Esophagus squamous epithelium (tissue), 5 donors: ENCODE results near the gene PFKFB3. TPM values are rescaled to one million over a fixed set of nuclear protein-coding genes. Genes with fewer than 3 reads are reported as not detected.

ENCODE experiments used
- DNase-seq: peaks from one replicate; lab custom pipeline; 2025; lab: John Stamatoyannopoulos, UW
- H3K27ac ChIP-seq, 4 donors: fragments of 200-600 bp; sonication (generic); one replicate each; pipeline ENCODE4 v1.5.1; 2016 to 2019; ENCODE audit warnings: mild to moderate bottlenecking in 1 of 4
- H3K27me3 ChIP-seq, 4 donors: fragments of 200-600 bp; sonication (generic); 1 replicate in 3 of 4; 2 replicates in 1 of 4; pipeline versions ENCODE4 v1.5.1 to v1.6.0; 2017 to 2021; ENCODE audit warnings: antibody characterized with exemption in 1 of 4
- H3K36me3 ChIP-seq, 3 donors: fragments of 200-600 bp; sonication (generic); one replicate each; pipeline ENCODE4 v1.5.1; 2016 to 2019
- H3K4me1 ChIP-seq, 3 donors: fragments of 200-600 bp; sonication (generic); one replicate each; pipeline ENCODE4 v1.5.1; 2017 to 2019
- H3K4me3 ChIP-seq, 4 donors: fragments of 200-600 bp; sonication (generic); 1 replicate in 3 of 4; 2 replicates in 1 of 4; pipeline ENCODE4 v1.5.1; 2016 to 2019; ENCODE audit warnings: mild to moderate bottlenecking in 2 of 4, moderate library complexity in 1 of 4
- H3K9me3 ChIP-seq, 3 donors: fragments of 200-600 bp; sonication (generic); one replicate each; pipeline ENCODE4 v1.5.1; 2016 to 2019
- CTCF ChIP-seq, 6 experiments: fragments of 450-650 bp in 4 of 6; fragments of 200-600 bp in 2 of 6; sonication (generic) in 2 of 6; IDR thresholded peaks; one replicate each; pipeline ENCODE4 v1.5.1; 2016 to 2019; ENCODE audit warnings: antibody characterized with exemption in 6 of 6, mild to moderate bottlenecking in 4 of 6, moderate library complexity in 4 of 6
- POLR2A ChIP-seq, 4 donors: fragments of 450-650 bp; IDR thresholded peaks; one replicate each; pipeline ENCODE4 v1.6.1; 2017; ENCODE audit warnings: antibody characterized with exemption in 4 of 4, mild to moderate bottlenecking in 4 of 4, moderate library complexity in 3 of 4
- WGBS, 2 donors: methylation state at CpG; one replicate each; pipeline ENCODE4 v1.1.5; 2018; 5-methylcytosine and 5-hydroxymethylcytosine counted together
- intact Hi-C: fragments of 100-400 bp; cut with DNase I; formaldehyde crosslinking; loops from one replicate; pipeline ENCODE4 v1.15.0; 2022
- small RNA-seq, 4 donors: library from RNA; depleted of rRNA; stranded (forward); fragments of <200 nt; gene quantifications; one replicate each; pipeline ENCODE3, GENCODE V24; 2016
- total RNA-seq, 4 donors: library from RNA; depleted of rRNA; stranded (reverse); fragments of >200 nt; gene quantifications; one replicate each; pipeline ENCODE4 v1.1.0, GENCODE V29; 2016
- donor health status: DM: yes; HTN: yes; CAD: no.

PFKFB3 gene
- total RNA-seq, 4 donors from 2014 or later = 17.1 to 37.8 (median 26.2) TPM

GRCh38 chr10:6299743-6300105, 97.0 kb downstream of the PFKFB3 start:
- Histone ChIP-seq H3K36me3 (no peaks in the 10 kb centered on the region), H3K9me3 (no peaks in the 10 kb centered on the region), H3K4me1 (peaks cover 33 to 63% (median 35%) of the 10 kb centered on the region in 3 donors), H3K27me3 (no peaks in the 10 kb centered on the region), H3K4me3 (no peak overlapping the region), H3K27ac (peak overlapping the region in 3 of 4 donors; percentile 45 to 80 (median 65))
- TF ChIP-seq POLR2A (IDR thresholded peaks at IDR 0.05) = no peak
- TF ChIP-seq CTCF (IDR thresholded peaks at IDR 0.05) = no peak
- 94 to 100% methylated on average over 2 of the region's 2 CpGs for WGBS, 2 donors
- intact Hi-C loops = no loop called here
- no peak for DNase-seq

GRCh38 chr10:6300106-6300783, 97.5 kb downstream of the PFKFB3 start:
- DNase-seq = no peak

GRCh38 chr10:6300784-6301460, 98.2 kb downstream of the PFKFB3 start:
- H3K27ac ChIP-seq = peak overlapping the region; percentile 45 to 80 (median 64)
- WGBS, 2 donors = 86 to 90% methylated on average over 1 to 4 of the region's 5 CpGs
- no peak overlapping the region for H3K4me3 ChIP-seq
- intact Hi-C loops = no loop called here
- H3K36me3 ChIP-seq = no peaks in the 10 kb centered on the region
- no peaks in the 10 kb centered on the region for H3K27me3 ChIP-seq
- H3K4me1 ChIP-seq = peaks cover 32 to 57% (median 33%) of the 10 kb centered on the region in 3 donors
- TF ChIP-seq CTCF (IDR thresholded peaks at IDR 0.05) = no peak
- TF ChIP-seq POLR2A (IDR thresholded peaks at IDR 0.05) = no peak
- H3K9me3 ChIP-seq = no peaks in the 10 kb centered on the region
- no peak for DNase-seq

More at GRCh38 chr10:6300106-6300783, 97.5 kb downstream of the PFKFB3 start:
- Histone ChIP-seq H3K36me3 (no peaks in the 10 kb centered on the region), H3K27me3 (no peaks in the 10 kb centered on the region), H3K27ac (peak overlapping the region; percentile 45 to 80 (median 64)), H3K4me1 (peaks cover 33 to 63% (median 35%) of the 10 kb centered on the region in 3 donors), H3K4me3 (no peak overlapping the region), H3K9me3 (no peaks in the 10 kb centered on the region)
- intact Hi-C loops = no loop called here
- TF ChIP-seq CTCF (IDR thresholded peaks at IDR 0.05) (no peak), POLR2A (IDR thresholded peaks at IDR 0.05) (peak in 1 of 4 donors; percentile 29)
- 38 to 64% methylated on average over 11 to 14 of the region's 14 CpGs for WGBS, 2 donors

- intact Hi-C loops = no loop called here
Observed at GRCh38 chr10:6301488-6302075, 98.8 kb downstream of the PFKFB3 start.

More at GRCh38 chr10:6301488-6302075, 98.8 kb downstream of the PFKFB3 start:
- Histone ChIP-seq H3K9me3 (no peaks in the 10 kb centered on the region), H3K27me3 (no peaks in the 10 kb centered on the region), H3K4me1 (peaks cover 28 to 51% (median 28%) of the 10 kb centered on the region in 3 donors), H3K36me3 (no peaks in the 10 kb centered on the region), H3K4me3 (no peak overlapping the region), H3K27ac (no peak overlapping the region)
- TF ChIP-seq POLR2A (IDR thresholded peaks at IDR 0.05) (no peak), CTCF (IDR thresholded peaks at IDR 0.05) (no peak)
- DNase-seq = no peak
- 74 to 81% methylated on average over 7 of the region's 7 CpGs for WGBS, 2 donors

Small RNAs within 50 kb of the gene (small RNA-seq; reads per million reads assigned to genes)
- gene RF00019 = 0 reads per million in 4 donors

Other genes with a start within 250 kb of the PFKFB3 start
- 10 to 100 TPM in 2 of 4 donors, 1 to 10 TPM in 2; 7.1 to 15.6 (median 11.0) TPM for gene IL15RA, start 225.4 kb upstream of the PFKFB3 start, total RNA-seq
- 1 to 10 TPM in 2 of 4 donors, under 1 TPM in 1, not detected in 1; 0.70 to 3.8 (median 3.0) TPM for gene IL2RA, start 140.6 kb upstream of the PFKFB3 start, total RNA-seq
- gene RBM17, start 113.9 kb upstream of the PFKFB3 start, total RNA-seq = 10 to 100 TPM; 35.7 to 61.8 (median 39.4) TPM